ENCODE measurements around the gene ERBB2. TPM values are rescaled to one million over a fixed set of nuclear protein-coding genes. Genes with fewer than 3 reads are reported as not detected.

ERBB2 gene
- total RNA-seq (10 to 100 TPM; 32.8 to 92.5 TPM), polyA plus RNA-seq (ENCODE audit: insufficient read length in 2 of 2) (10 to 100 TPM; 40.7 to 57.3 TPM)
- long read RNA-seq, donor 1, full-length matches to known transcripts: 3 of 165 reads
- long read RNA-seq, donor 1, partial matches to known transcripts: 41 of 165 reads
- long read RNA-seq, donor 1, other reads (novel, unspliced or antisense): 121 of 165 reads
- long read RNA-seq, donor 2, full-length matches to known transcripts: 1 of 6 reads
- long read RNA-seq, donor 2, partial matches to known transcripts: 5 of 6 reads
- long read RNA-seq, donor 2, other reads (novel, unspliced or antisense): 0 of 6 reads
- long read RNA-seq, donor 3, partial matches to known transcripts: 0 of 35 reads
- long read RNA-seq, donor 3, other reads (novel, unspliced or antisense): 35 of 35 reads
- long read RNA-seq, donor 4, full-length matches to known transcripts: 5 of 29 reads
- long read RNA-seq, donor 4, partial matches to known transcripts: 24 of 29 reads
- long read RNA-seq, donor 4, other reads (novel, unspliced or antisense): 0 of 29 reads

- DNase-seq (ENCODE audit: low read depth in 4 of 6, low spot score in 6 of 6): peak in 3 of 6 donors; percentile 39 to 82 (median 57)
- peaks cover 46% of the 10 kb centered on the region for H3K4me1 ChIP-seq (ENCODE audit: control insufficient read depth, insufficient read depth, low read length)
- no peaks in the 10 kb centered on the region for H3K9me3 ChIP-seq (ENCODE audit: control insufficient read depth, insufficient read depth, low read length)
- peaks cover 12% of the 10 kb centered on the region for H3K36me3 ChIP-seq (ENCODE audit: control insufficient read depth, insufficient read depth, low read length)
- peak within 1 kb of the TSS; percentile 63 for H3K4me3 ChIP-seq (ENCODE audit: low read depth, low read length)
- H3K27ac ChIP-seq (ENCODE audit: low read depth, low read length): peak within 1 kb of the TSS; percentile 85
- H3K27me3 ChIP-seq (ENCODE audit: control insufficient read depth, insufficient read depth, low read length): peaks cover 22% of the 10 kb centered on the region
- WGBS (ENCODE audit: insufficient coverage): 2% methylated on average over 14 of the region's 20 CpGs
Observed at GRCh38 chr17:39699818-39700147, at the start of gene ERBB2. ERBB2 (plus strand) TSS chr17:39700064; CDS start chr17:39700239, 175 bp downstream.

GRCh38 chr17:39650121-39650579 lies 49.7 kb upstream of the ERBB2 start:
- peaks cover 45% of the 10 kb centered on the region for H3K4me1 ChIP-seq (ENCODE audit: control insufficient read depth, insufficient read depth, low read length)
- H3K27me3 ChIP-seq (ENCODE audit: control insufficient read depth, insufficient read depth, low read length): no peaks in the 10 kb centered on the region
- peaks cover 31% of the 10 kb centered on the region for H3K36me3 ChIP-seq (ENCODE audit: control insufficient read depth, insufficient read depth, low read length)
- 94% methylated on average over 5 of the region's 11 CpGs for WGBS (ENCODE audit: insufficient coverage)
- no peak overlapping the region for H3K4me3 ChIP-seq (ENCODE audit: low read depth, low read length)
- no peak overlapping the region for H3K27ac ChIP-seq (ENCODE audit: low read depth, low read length)
- no peak for DNase-seq (ENCODE audit: low read depth in 4 of 6, low spot score in 6 of 6)
- H3K9me3 ChIP-seq (ENCODE audit: control insufficient read depth, insufficient read depth, low read length): no peaks in the 10 kb centered on the region

- no peak overlapping the region for H3K4me3 ChIP-seq (ENCODE audit: low read depth, low read length)
- no peaks in the 10 kb centered on the region for H3K9me3 ChIP-seq (ENCODE audit: control insufficient read depth, insufficient read depth, low read length)
- H3K36me3 ChIP-seq (ENCODE audit: control insufficient read depth, insufficient read depth, low read length): peaks cover 48% of the 10 kb centered on the region
- no peak for DNase-seq (ENCODE audit: low read depth in 4 of 6, low spot score in 6 of 6)
- no peaks in the 10 kb centered on the region for H3K27me3 ChIP-seq (ENCODE audit: control insufficient read depth, insufficient read depth, low read length)
- H3K4me1 ChIP-seq (ENCODE audit: control insufficient read depth, insufficient read depth, low read length): peaks cover 49% of the 10 kb centered on the region
- peak overlapping the region; percentile 95 for H3K27ac ChIP-seq (ENCODE audit: low read depth, low read length)
- 34% methylated on average over 6 of the region's 8 CpGs for WGBS (ENCODE audit: insufficient coverage)
Observed at GRCh38 chr17:39651923-39652586, 47.8 kb upstream of the ERBB2 start.

GRCh38 chr17:39652587-39653315 lies 47.1 kb upstream of the ERBB2 start:
- Histone ChIP-seq H3K4me3 (ENCODE audit: low read depth, low read length) (peak overlapping the region; percentile 3), H3K4me1 (ENCODE audit: control insufficient read depth, insufficient read depth, low read length) (peaks cover 49% of the 10 kb centered on the region), H3K27ac (ENCODE audit: low read depth, low read length) (peak overlapping the region; percentile 95), H3K9me3 (ENCODE audit: control insufficient read depth, insufficient read depth, low read length) (no peaks in the 10 kb centered on the region), H3K27me3 (ENCODE audit: control insufficient read depth, insufficient read depth, low read length) (no peaks in the 10 kb centered on the region), H3K36me3 (ENCODE audit: control insufficient read depth, insufficient read depth, low read length) (peaks cover 55% of the 10 kb centered on the region)
- peak in 2 of 6 donors; percentile 54 to 70 for DNase-seq (ENCODE audit: low read depth in 4 of 6, low spot score in 6 of 6)
- whole genome bisulfite sequencing (ENCODE audit: insufficient coverage): 37% methylated on average over 7 of the region's 7 CpGs

GRCh38 chr17:39653316-39653661 lies 46.6 kb upstream of the ERBB2 start:
- Histone ChIP-seq H3K27me3 (ENCODE audit: control insufficient read depth, insufficient read depth, low read length) (no peaks in the 10 kb centered on the region), H3K36me3 (ENCODE audit: control insufficient read depth, insufficient read depth, low read length) (peaks cover 60% of the 10 kb centered on the region), H3K27ac (ENCODE audit: low read depth, low read length) (peak overlapping the region; percentile 95), H3K9me3 (ENCODE audit: control insufficient read depth, insufficient read depth, low read length) (no peaks in the 10 kb centered on the region), H3K4me1 (ENCODE audit: control insufficient read depth, insufficient read depth, low read length) (peaks cover 49% of the 10 kb centered on the region), H3K4me3 (ENCODE audit: low read depth, low read length) (peak overlapping the region; percentile 3)
- no peak for DNase-seq (ENCODE audit: low read depth in 4 of 6, low spot score in 6 of 6)
- 72% methylated on average over 11 of the region's 12 CpGs for WGBS (ENCODE audit: insufficient coverage)

- H3K27me3 ChIP-seq (ENCODE audit: control insufficient read depth, insufficient read depth, low read length): no peaks in the 10 kb centered on the region
- H3K4me3 ChIP-seq (ENCODE audit: low read depth, low read length): peak overlapping the region; percentile 3
- WGBS (ENCODE audit: insufficient coverage): 63% methylated on average over 11 of the region's 14 CpGs
- H3K9me3 ChIP-seq (ENCODE audit: control insufficient read depth, insufficient read depth, low read length): no peaks in the 10 kb centered on the region
- H3K4me1 ChIP-seq (ENCODE audit: control insufficient read depth, insufficient read depth, low read length): peaks cover 46% of the 10 kb centered on the region
- peaks cover 62% of the 10 kb centered on the region for H3K36me3 ChIP-seq (ENCODE audit: control insufficient read depth, insufficient read depth, low read length)
- DNase-seq (ENCODE audit: low read depth in 4 of 6, low spot score in 6 of 6): peak in 2 of 6 donors; percentile 50 to 64
- peak overlapping the region; percentile 95 for H3K27ac ChIP-seq (ENCODE audit: low read depth, low read length)
Observed at GRCh38 chr17:39653662-39654331, 46.1 kb upstream of the ERBB2 start.

GRCh38 chr17:39655105-39655504 lies 44.8 kb upstream of the ERBB2 start:
- Histone ChIP-seq H3K27ac (ENCODE audit: low read depth, low read length) (no peak overlapping the region), H3K9me3 (ENCODE audit: control insufficient read depth, insufficient read depth, low read length) (no peaks in the 10 kb centered on the region), H3K4me3 (ENCODE audit: low read depth, low read length) (no peak overlapping the region), H3K36me3 (ENCODE audit: control insufficient read depth, insufficient read depth, low read length) (peaks cover 73% of the 10 kb centered on the region), H3K27me3 (ENCODE audit: control insufficient read depth, insufficient read depth, low read length) (no peaks in the 10 kb centered on the region), H3K4me1 (ENCODE audit: control insufficient read depth, insufficient read depth, low read length) (peaks cover 48% of the 10 kb centered on the region)
- WGBS (ENCODE audit: insufficient coverage): 80% methylated on average over 1 of the region's 2 CpGs
- DNase-seq (ENCODE audit: low read depth in 4 of 6, low spot score in 6 of 6): no peak

- Histone ChIP-seq H3K27ac (ENCODE audit: low read depth, low read length) (no peak overlapping the region), H3K9me3 (ENCODE audit: control insufficient read depth, insufficient read depth, low read length) (no peaks in the 10 kb centered on the region), H3K27me3 (ENCODE audit: control insufficient read depth, insufficient read depth, low read length) (no peaks in the 10 kb centered on the region), H3K4me1 (ENCODE audit: control insufficient read depth, insufficient read depth, low read length) (peaks cover 42% of the 10 kb centered on the region), H3K36me3 (ENCODE audit: control insufficient read depth, insufficient read depth, low read length) (peaks cover 95% of the 10 kb centered on the region), H3K4me3 (ENCODE audit: low read depth, low read length) (no peak overlapping the region)
- WGBS (ENCODE audit: insufficient coverage): 88% methylated on average over 11 of the region's 11 CpGs
- no peak for DNase-seq (ENCODE audit: low read depth in 4 of 6, low spot score in 6 of 6)
Observed at GRCh38 chr17:39658346-39658745, 41.5 kb upstream of the ERBB2 start.

GRCh38 chr17:39658760-39659159 lies 41.1 kb upstream of the ERBB2 start:
- WGBS (ENCODE audit: insufficient coverage): 100% methylated on average over 1 of the region's 3 CpGs
- no peaks in the 10 kb centered on the region for H3K27me3 ChIP-seq (ENCODE audit: control insufficient read depth, insufficient read depth, low read length)
- peak overlapping the region; percentile 50 for H3K27ac ChIP-seq (ENCODE audit: low read depth, low read length)
- peaks cover 94% of the 10 kb centered on the region for H3K36me3 ChIP-seq (ENCODE audit: control insufficient read depth, insufficient read depth, low read length)
- no peak overlapping the region for H3K4me3 ChIP-seq (ENCODE audit: low read depth, low read length)
- H3K4me1 ChIP-seq (ENCODE audit: control insufficient read depth, insufficient read depth, low read length): peaks cover 38% of the 10 kb centered on the region
- no peak for DNase-seq (ENCODE audit: low read depth in 4 of 6, low spot score in 6 of 6)
- H3K9me3 ChIP-seq (ENCODE audit: control insufficient read depth, insufficient read depth, low read length): no peaks in the 10 kb centered on the region
